Upper lobe of left lung (tissue), 6 donors: Measurements from ENCODE around the gene RASA3. TPM values are rescaled to one million over a fixed set of nuclear protein-coding genes. Genes with fewer than 3 reads are reported as not detected.
"Not testable (repeated sequence)": the region's sequence is repeated elsewhere in the genome, so short reads cannot be mapped to it uniquely, and the experiment has no call there.

Source experiments
- ATAC-seq, 2 donors: fragments of 200-7000 bp; cut with Tn5 transposase; one replicate each; pipeline ENCODE4 v1.9.1; 2022; ENCODE audit warnings: mild to moderate bottlenecking in 2 of 2, moderate library complexity in 2 of 2; ENCODE audit not compliant: low FRiP score in 2 of 2
- DNase-seq, 2 donors: peaks; one replicate each; pipeline ENCODE4 v3.0.0-alpha.2; 2019 to 2020
- H3K27ac ChIP-seq, 4 donors: fragments of 200-600 bp; sonication (generic); one replicate each; pipeline ENCODE4 v1.5.1; 2016 to 2019
- H3K27me3 ChIP-seq, 4 donors: fragments of 200-600 bp; sonication (generic); one replicate each; pipeline ENCODE4 v1.5.1; 2017 to 2019
- H3K36me3 ChIP-seq, 4 donors: fragments of 200-600 bp; sonication (generic); one replicate each; pipeline ENCODE4 v1.5.1; 2016 to 2019
- H3K4me1 ChIP-seq, 4 donors: fragments of 200-600 bp; sonication (generic); one replicate each; pipeline ENCODE4 v1.5.1; 2018 to 2019
- H3K4me3 ChIP-seq, 4 donors: fragments of 200-600 bp; sonication (generic); one replicate each; pipeline ENCODE4 v1.5.1; 2017 to 2019; ENCODE audit warnings: mild to moderate bottlenecking in 2 of 4, moderate library complexity in 1 of 4
- H3K9me3 ChIP-seq, 4 donors: fragments of 200-600 bp; sonication (generic); one replicate each; pipeline ENCODE4 v1.5.1; 2018 to 2019
- CTCF ChIP-seq, 6 experiments: fragments of 450-650 bp in 4 of 6; fragments of 200-600 bp in 2 of 6; sonication (generic) in 2 of 6; IDR thresholded peaks; one replicate each; pipeline ENCODE4 v1.5.1; 2016 to 2019; ENCODE audit warnings: antibody characterized with exemption in 6 of 6
- EP300 ChIP-seq, 4 donors: sonication (generic); formaldehyde crosslinking; IDR thresholded peaks; one replicate each; pipeline ENCODE4 v1.5.1; 2017; ENCODE audit warnings: antibody characterized with exemption in 4 of 4, control low read depth in 2 of 4
- POLR2A ChIP-seq, 4 donors: fragments of 450-650 bp; IDR thresholded peaks; one replicate each; pipeline ENCODE4 v1.5.1; 2016 to 2017; ENCODE audit warnings: antibody characterized with exemption in 4 of 4, mild to moderate bottlenecking in 2 of 4
- POLR2AphosphoS5 ChIP-seq, 2 donors: sonication (generic); formaldehyde crosslinking; IDR thresholded peaks; one replicate each; pipeline ENCODE4 v1.5.1; 2017; ENCODE audit warnings: antibody characterized with exemption in 2 of 2
- WGBS, 2 donors: methylation state at CpG; one replicate each; pipeline ENCODE4 v1.1.5; 2017 to 2018; 5-methylcytosine and 5-hydroxymethylcytosine counted together
- total RNA-seq, 6 donors: library from RNA; depleted of rRNA in 4 of 6; stranded (reverse); fragments of >200 nt in 4 of 6; gene quantifications; one replicate each; pipeline versions ENCODE4 v1.1.0 to v1.2.1, GENCODE V29; 2016 to 2021
- donor health status: DM: no; HTN: no; CAD: no; lungs with moderate emphysema.
- donor health status: DM: no; HTN: yes; CAD: no; lungs with severe emphysema.

Gene RASA3
- total RNA-seq, 6 donors from 2014 or later: 11.4 to 52.4 (median 18.4) TPM

- WGBS, 2 donors: 34 to 36% methylated on average over 26 to 32 of the region's 37 CpGs
- Histone ChIP-seq H3K4me1 (peaks cover 36 to 76% (median 46%) of the 10 kb centered on the region in 4 donors), H3K27ac (peak overlapping the region; percentile 84 to 94 (median 88)), H3K9me3 (no peaks in the 10 kb centered on the region), H3K27me3 (no peaks in the 10 kb centered on the region), H3K36me3 (no peaks in the 10 kb centered on the region), H3K4me3 (peak overlapping the region in 3 of 4 donors; percentile 12 to 35 (median 35))
- peak; percentile 88 to 93 for DNase-seq
- TF ChIP-seq EP300 (IDR thresholded peaks at IDR 0.05) (peak in 1 of 4 donors; percentile 41), POLR2A (IDR thresholded peaks at IDR 0.05) (peak in 2 of 4 donors; percentile 34 to 62), POLR2AphosphoS5 (IDR thresholded peaks at IDR 0.05) (peak; percentile 84 to 88), CTCF (IDR thresholded peaks at IDR 0.05) (no peak)
- ATAC-seq: peak; percentile 81 to 86
Measured at GRCh38 chr13:114128624-114129522, 3.5 kb downstream of the RASA3 start.

GRCh38 chr13:114128348-114128623 lies 4.1 kb downstream of the RASA3 start:
- ATAC-seq: no peak
- DNase-seq: no peak
- WGBS, 2 donors: 85 to 95% methylated on average over 4 of the region's 5 CpGs
- Histone ChIP-seq H3K36me3 (no peaks in the 10 kb centered on the region), H3K4me1 (peaks cover 39 to 82% (median 47%) of the 10 kb centered on the region in 4 donors), H3K9me3 (no peaks in the 10 kb centered on the region), H3K27ac (peak overlapping the region; percentile 62 to 94 (median 88)), H3K4me3 (peak overlapping the region in 3 of 4 donors; percentile 12 to 35 (median 35)), H3K27me3 (no peaks in the 10 kb centered on the region)
- TF ChIP-seq CTCF (IDR thresholded peaks at IDR 0.05) (no peak), EP300 (IDR thresholded peaks at IDR 0.05) (no peak), POLR2AphosphoS5 (IDR thresholded peaks at IDR 0.05) (no peak), POLR2A (IDR thresholded peaks at IDR 0.05) (no peak)

GRCh38 chr13:114127473-114128347 lies 4.7 kb downstream of the RASA3 start:
- ATAC-seq: no peak
- Histone ChIP-seq H3K4me3 (peak overlapping the region in 1 of 4 donors; percentile 35), H3K9me3 (no peaks in the 10 kb centered on the region), H3K27me3 (no peaks in the 10 kb centered on the region), H3K27ac (peak overlapping the region; percentile 62 to 94 (median 88)), H3K36me3 (no peaks in the 10 kb centered on the region), H3K4me1 (peaks cover 42 to 85% (median 51%) of the 10 kb centered on the region in 4 donors)
- 75 to 78% methylated on average over 15 of the region's 15 CpGs for WGBS, 2 donors
- TF ChIP-seq EP300 (IDR thresholded peaks at IDR 0.05) (no peak), CTCF (IDR thresholded peaks at IDR 0.05) (no peak), POLR2A (IDR thresholded peaks at IDR 0.05) (no peak), POLR2AphosphoS5 (IDR thresholded peaks at IDR 0.05) (no peak)
- DNase-seq: no peak

GRCh38 chr13:114126789-114127472 lies 5.5 kb downstream of the RASA3 start:
- peaks cover 42 to 88% (median 57%) of the 10 kb centered on the region in 4 donors for H3K4me1 ChIP-seq
- WGBS, 2 donors: 88 to 93% methylated on average over 21 of the region's 21 CpGs
- no peak for DNase-seq
- H3K27me3 ChIP-seq: no peaks in the 10 kb centered on the region
- no peaks in the 10 kb centered on the region for H3K9me3 ChIP-seq
- no peak overlapping the region for H3K27ac ChIP-seq
- ATAC-seq: no peak
- no peak overlapping the region for H3K4me3 ChIP-seq
- TF ChIP-seq POLR2A (IDR thresholded peaks at IDR 0.05) (no peak), POLR2AphosphoS5 (IDR thresholded peaks at IDR 0.05) (no peak), EP300 (IDR thresholded peaks at IDR 0.05) (no peak), CTCF (IDR thresholded peaks at IDR 0.05) (no peak)
- H3K36me3 ChIP-seq: no peaks in the 10 kb centered on the region

- not testable (repeated sequence) for H3K36me3 ChIP-seq, H3K27ac ChIP-seq, H3K4me3 ChIP-seq, H3K27me3 ChIP-seq, DNase-seq, H3K9me3 ChIP-seq, ATAC-seq
- WGBS, 2 donors: 92 to 93% methylated on average over 10 to 12 of the region's 14 CpGs
- H3K4me1 ChIP-seq: peaks cover 37 to 86% (median 56%) of the 10 kb centered on the region in 4 donors
Measured at GRCh38 chr13:114126086-114126485, 6.3 kb downstream of the RASA3 start.
